HEK293T (cell line): ENCODE results near the gene SPEM3.

ENCODE experiments used
- BHLHE40 ChIP-seq: fragments of 450-650 bp; IDR thresholded peaks from 2 replicates; pipeline ENCODE4 v1.6.1; 2016; ENCODE audit warnings: mild to moderate bottlenecking, moderate library complexity, borderline replicate concordance
- ELF4 ChIP-seq: fragments of 450-650 bp; IDR thresholded peaks from 2 replicates; pipeline ENCODE4 v1.6.1; 2017; ENCODE audit warnings: antibody characterized with exemption
- FOXA1 ChIP-seq: fragments of 450-650 bp; IDR thresholded peaks from 2 replicates; pipeline ENCODE4 v1.6.1; 2016; ENCODE audit warnings: mild to moderate bottlenecking
- FOXK2 ChIP-seq: fragments of 450-650 bp; IDR thresholded peaks from 2 replicates; pipeline ENCODE4 v1.6.1; 2016; ENCODE audit warnings: mild to moderate bottlenecking
- HDGF ChIP-seq: fragments of 450-650 bp; IDR thresholded peaks from 2 replicates; pipeline ENCODE4 v1.6.1; 2017; ENCODE audit warnings: antibody characterized with exemption, borderline replicate concordance
- L3MBTL2 ChIP-seq: fragments of 450-650 bp; conservative IDR thresholded peaks from 2 replicates; pipeline ENCODE4 v1.6.1; 2016; ENCODE audit warnings: mild to moderate bottlenecking
- SUZ12 ChIP-seq: fragments of 450-650 bp; IDR thresholded peaks from 2 replicates; pipeline ENCODE4 v1.6.1; 2016; ENCODE audit warnings: mild to moderate bottlenecking
- TARDBP ChIP-seq: fragments of 450-650 bp; IDR thresholded peaks from 2 replicates; pipeline ENCODE4 v1.6.1; 2016

DNA sequence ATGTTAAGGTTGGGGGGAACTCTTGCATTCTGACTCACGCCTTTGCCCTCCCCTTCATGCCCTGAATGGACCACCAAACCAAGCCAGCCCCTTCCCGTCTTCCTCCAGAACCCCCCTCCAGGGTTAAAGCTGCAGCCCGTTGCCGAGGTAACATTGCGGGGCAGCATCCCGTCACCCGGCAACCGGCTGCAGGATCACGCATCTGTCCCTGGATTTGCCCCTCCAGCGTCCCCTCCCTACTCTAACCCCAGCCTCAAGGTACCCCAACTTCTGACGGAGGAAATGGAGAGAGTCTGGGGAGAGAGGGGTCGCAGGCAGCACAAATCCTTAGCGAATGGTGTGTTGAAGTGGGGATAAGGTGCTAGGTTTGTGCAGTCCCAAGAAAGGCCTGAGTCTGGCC is 21.6 kb upstream of the SPEM3 start:
- TF ChIP-seq BHLHE40 (no peak), FOXK2 (no peak), TARDBP (no peak), HDGF (no peak), ELF4 (no peak), SUZ12 (no peak), FOXA1 (no peak), L3MBTL2 (no peak)
